RWPE2 (cell line): ENCODE measurements around the gene R3HDM2.
"Not testable (repeated sequence)": the region's sequence is repeated elsewhere in the genome, so short reads cannot be mapped to it uniquely, and the experiment has no call there.

Source experiments
- ATAC-seq: fragments of 200-7000 bp; cut with Tn5 transposase; 3 replicates; pipeline ENCODE4 v1.9.1; 2021; ENCODE audit warnings: low read depth
- DNase-seq: peaks from one replicate; pipeline ENCODE4 v3.0.0-alpha.2; 2020; ENCODE audit warnings: low spot score
- H3K27ac ChIP-seq: fragments of 450-650 bp; 2 replicates; pipeline ENCODE4 v1.5.1; 2017; ENCODE audit warnings: mild to moderate bottlenecking; ENCODE audit not compliant: poor library complexity, severe bottlenecking
- H3K27me3 ChIP-seq: fragments of 250-450 bp; sonication (Bioruptor Pico); 2 replicates; pipeline ENCODE4 v1.5.1; 2021; ENCODE audit warnings: mild to moderate bottlenecking, moderate library complexity; ENCODE audit not compliant: insufficient read depth, poor library complexity, severe bottlenecking
- H3K36me3 ChIP-seq: fragments of 250-450 bp; sonication (Bioruptor Pico); 2 replicates; pipeline ENCODE4 v1.5.1; 2020; ENCODE audit warnings: low read depth, mild to moderate bottlenecking, moderate library complexity
- H3K4me1 ChIP-seq: fragments of 250-450 bp; sonication (Bioruptor Pico); 2 replicates; pipeline ENCODE4 v1.5.1; 2021; ENCODE audit warnings: mild to moderate bottlenecking, moderate library complexity; ENCODE audit not compliant: insufficient read depth, poor library complexity, severe bottlenecking
- H3K4me3 ChIP-seq: fragments of 250-450 bp; sonication (Bioruptor Pico); 2 replicates; pipeline ENCODE4 v1.5.1; 2021; ENCODE audit warnings: mild to moderate bottlenecking, moderate library complexity; ENCODE audit not compliant: severe bottlenecking
- H3K9me3 ChIP-seq: fragments of 250-450 bp; sonication (Bioruptor Pico); 2 replicates; pipeline ENCODE4 v1.5.1; 2021; ENCODE audit warnings: mild to moderate bottlenecking, moderate library complexity; ENCODE audit not compliant: severe bottlenecking
- CTCF ChIP-seq: fragments of 450-650 bp; IDR thresholded peaks from one replicate; pipeline ENCODE4 v1.5.1; 2017; ENCODE audit warnings: mild to moderate bottlenecking, moderate library complexity; ENCODE audit not compliant: poor library complexity, severe bottlenecking

The R3HDM2 gene

GRCh38 chr12:57449375-57449774, 18.5 kb upstream of the R3HDM2 start:
- peaks cover under 1% of the 10 kb centered on the region for H3K4me1 ChIP-seq
- DNase-seq, result no peak
- no peak for ATAC-seq

GRCh38 chr12:57448669-57449068, 17.8 kb upstream of the R3HDM2 start:
- TF ChIP-seq CTCF, result no peak
- no peak for ATAC-seq
- Histone ChIP-seq H3K4me3 (no peak overlapping the region), H3K36me3 (no peaks in the 10 kb centered on the region), H3K9me3 (no peaks in the 10 kb centered on the region), H3K4me1 (no peaks in the 10 kb centered on the region), H3K27me3 (no peaks in the 10 kb centered on the region), H3K27ac (no peak overlapping the region)
- no peak for DNase-seq

More at GRCh38 chr12:57449375-57449774, 18.5 kb upstream of the R3HDM2 start:
- Histone ChIP-seq H3K9me3 (no peaks in the 10 kb centered on the region), H3K36me3 (no peaks in the 10 kb centered on the region), H3K27me3 (no peaks in the 10 kb centered on the region), H3K4me3 (no peak overlapping the region), H3K27ac (no peak overlapping the region)
- TF ChIP-seq CTCF, result no peak

GRCh38 chr12:57446292-57446960, 15.6 kb upstream of the R3HDM2 start:
- Histone ChIP-seq H3K9me3 (no peaks in the 10 kb centered on the region), H3K4me3 (no peak overlapping the region), H3K27me3 (no peaks in the 10 kb centered on the region), H3K27ac (no peak overlapping the region), H3K36me3 (no peaks in the 10 kb centered on the region), H3K4me1 (no peaks in the 10 kb centered on the region)
- ATAC-seq (no peak), DNase-seq (no peak)
- TF ChIP-seq CTCF, result no peak

- DNase-seq (no peak), ATAC-seq (no peak)
- TF ChIP-seq CTCF, result no peak
- no peaks in the 10 kb centered on the region for H3K9me3 ChIP-seq
- H3K4me3 ChIP-seq, result no peak overlapping the region
- H3K36me3 ChIP-seq, result no peaks in the 10 kb centered on the region
- no peaks in the 10 kb centered on the region for H3K4me1 ChIP-seq
- no peaks in the 10 kb centered on the region for H3K27me3 ChIP-seq
- no peak overlapping the region for H3K27ac ChIP-seq
Observed at GRCh38 chr12:57444744-57445143, 13.9 kb upstream of the R3HDM2 start.

GRCh38 chr12:57444337-57444736, 13.5 kb upstream of the R3HDM2 start:
- H3K4me3 ChIP-seq, H3K27ac ChIP-seq, H3K27me3 ChIP-seq, ATAC-seq, H3K4me1 ChIP-seq, H3K9me3 ChIP-seq, H3K36me3 ChIP-seq, DNase-seq: not testable (repeated sequence)
